ENCODE results near the gene KCNQ4. TPM values are rescaled to one million over a fixed set of nuclear protein-coding genes. Genes with fewer than 3 reads are reported as not detected.

The KCNQ4 gene
- total and polyA plus RNA-seq, 5 donors from 2014 or later: 0.10 to 0.44 (median 0.19) TPM; not detected in 1

- Histone ChIP-seq H3K4me3 (ENCODE audit: low read depth, low read length) (no peak overlapping the region), H3K27me3 (ENCODE audit: control insufficient read depth, insufficient read depth, low read length) (peaks cover 2% of the 10 kb centered on the region), H3K36me3 (ENCODE audit: control insufficient read depth, insufficient read depth, low read length) (no peaks in the 10 kb centered on the region), H3K4me1 (ENCODE audit: control insufficient read depth, insufficient read depth, low read length, poor library complexity, severe bottlenecking) (peaks cover 8% of the 10 kb centered on the region), H3K9me3 (ENCODE audit: control insufficient read depth in 2 of 2, low read length in 2 of 2) (no peaks in the 10 kb centered on the region), H3K27ac (ENCODE audit: insufficient read depth, low read length, poor library complexity, severe bottlenecking) (no peak overlapping the region)
- Mint-ChIP-seq H3K27me3 (peaks cover 35% of the 10 kb centered on the region), H3K4me3 (no peak overlapping the region), H3K36me3 (no peaks in the 10 kb centered on the region), H3K27ac (no peak overlapping the region), H3K4me1 (peaks cover 1 to 17% (median 3%) of the 10 kb centered on the region in 4 donors), H3K9me3 (peaks cover 0 to 4% (median 0%) of the 10 kb centered on the region in 7 donors)
- ATAC-seq (ENCODE audit: low read depth in 2 of 2): no peak
- no peak for DNase-seq
Observed at GRCh38 chr1:40880813-40881549, 97.4 kb downstream of the KCNQ4 start.

GRCh38 chr1:40884055-40884795, 100.6 kb downstream of the KCNQ4 start:
- no peak overlapping the region for H3K27ac ChIP-seq (ENCODE audit: insufficient read depth, low read length, poor library complexity, severe bottlenecking)
- H3K4me3 ChIP-seq (ENCODE audit: low read depth, low read length): no peak overlapping the region
- Mint-ChIP-seq H3K36me3 (no peaks in the 10 kb centered on the region), H3K27ac (no peak overlapping the region), H3K4me3 (peak overlapping the region in 2 of 4 donors; percentile 50 to 67), H3K9me3 (peaks cover 0 to 4% (median 0%) of the 10 kb centered on the region in 7 donors), H3K4me1 (peaks cover 0 to 7% (median 2%) of the 10 kb centered on the region in 4 donors), H3K27me3 (peaks cover 57% of the 10 kb centered on the region)
- H3K36me3 ChIP-seq (ENCODE audit: control insufficient read depth, insufficient read depth, low read length): no peaks in the 10 kb centered on the region
- no peaks in the 10 kb centered on the region for H3K9me3 ChIP-seq (ENCODE audit: control insufficient read depth in 2 of 2, low read length in 2 of 2)
- ATAC-seq (ENCODE audit: low read depth in 2 of 2) (no peak), DNase-seq (no peak)
- H3K27me3 ChIP-seq (ENCODE audit: control insufficient read depth, insufficient read depth, low read length): peaks cover 8% of the 10 kb centered on the region
- peaks cover 5% of the 10 kb centered on the region for H3K4me1 ChIP-seq (ENCODE audit: control insufficient read depth, insufficient read depth, low read length, poor library complexity, severe bottlenecking)

- H3K4me1 ChIP-seq (ENCODE audit: control insufficient read depth, insufficient read depth, low read length, poor library complexity, severe bottlenecking): peaks cover 5% of the 10 kb centered on the region
- no peak overlapping the region for H3K27ac ChIP-seq (ENCODE audit: insufficient read depth, low read length, poor library complexity, severe bottlenecking)
- H3K27me3 Mint-ChIP-seq: peaks cover 57% of the 10 kb centered on the region
- H3K36me3 Mint-ChIP-seq: no peaks in the 10 kb centered on the region
- H3K27ac Mint-ChIP-seq: no peak overlapping the region
- DNase-seq (no peak), ATAC-seq (ENCODE audit: low read depth in 2 of 2) (no peak)
- H3K36me3 ChIP-seq (ENCODE audit: control insufficient read depth, insufficient read depth, low read length): no peaks in the 10 kb centered on the region
- H3K4me3 Mint-ChIP-seq: no peak overlapping the region
- peaks cover 0 to 6% (median 0%) of the 10 kb centered on the region in 7 donors for H3K9me3 Mint-ChIP-seq
- no peak overlapping the region for H3K4me3 ChIP-seq (ENCODE audit: low read depth, low read length)
- no peaks in the 10 kb centered on the region for H3K9me3 ChIP-seq (ENCODE audit: control insufficient read depth in 2 of 2, low read length in 2 of 2)
- peaks cover 8% of the 10 kb centered on the region for H3K27me3 ChIP-seq (ENCODE audit: control insufficient read depth, insufficient read depth, low read length)
- H3K4me1 Mint-ChIP-seq: peaks cover 0 to 7% (median 2%) of the 10 kb centered on the region in 4 donors
Observed at GRCh38 chr1:40886318-40887011, 102.9 kb downstream of the KCNQ4 start.

GRCh38 chr1:40887012-40887378, 103.4 kb downstream of the KCNQ4 start:
- peaks cover 0 to 6% (median 0%) of the 10 kb centered on the region in 7 donors for H3K9me3 Mint-ChIP-seq
- no peak overlapping the region for H3K27ac Mint-ChIP-seq
- no peaks in the 10 kb centered on the region for H3K9me3 ChIP-seq (ENCODE audit: control insufficient read depth in 2 of 2, low read length in 2 of 2)
- H3K4me3 ChIP-seq (ENCODE audit: low read depth, low read length): no peak overlapping the region
- H3K27ac ChIP-seq (ENCODE audit: insufficient read depth, low read length, poor library complexity, severe bottlenecking): no peak overlapping the region
- no peaks in the 10 kb centered on the region for H3K36me3 Mint-ChIP-seq
- no peak overlapping the region for H3K4me3 Mint-ChIP-seq
- DNase-seq (no peak), ATAC-seq (ENCODE audit: low read depth in 2 of 2) (no peak)
- peaks cover 57% of the 10 kb centered on the region for H3K27me3 Mint-ChIP-seq
- H3K27me3 ChIP-seq (ENCODE audit: control insufficient read depth, insufficient read depth, low read length): peaks cover 8% of the 10 kb centered on the region
- H3K4me1 ChIP-seq (ENCODE audit: control insufficient read depth, insufficient read depth, low read length, poor library complexity, severe bottlenecking): peaks cover 5% of the 10 kb centered on the region
- peaks cover 0 to 7% (median 2%) of the 10 kb centered on the region in 4 donors for H3K4me1 Mint-ChIP-seq
- no peaks in the 10 kb centered on the region for H3K36me3 ChIP-seq (ENCODE audit: control insufficient read depth, insufficient read depth, low read length)

GRCh38 chr1:40887652-40888051, 104.1 kb downstream of the KCNQ4 start:
- Mint-ChIP-seq H3K9me3 (peaks cover 0 to 6% (median 0%) of the 10 kb centered on the region in 7 donors), H3K4me1 (peaks cover 0 to 7% (median 2%) of the 10 kb centered on the region in 4 donors), H3K27ac (no peak overlapping the region), H3K27me3 (peaks cover 51% of the 10 kb centered on the region), H3K4me3 (no peak overlapping the region), H3K36me3 (no peaks in the 10 kb centered on the region)
- Histone ChIP-seq H3K4me1 (ENCODE audit: control insufficient read depth, insufficient read depth, low read length, poor library complexity, severe bottlenecking) (peaks cover 5% of the 10 kb centered on the region), H3K27ac (ENCODE audit: insufficient read depth, low read length, poor library complexity, severe bottlenecking) (no peak overlapping the region), H3K9me3 (ENCODE audit: control insufficient read depth in 2 of 2, low read length in 2 of 2) (no peaks in the 10 kb centered on the region), H3K4me3 (ENCODE audit: low read depth, low read length) (no peak overlapping the region), H3K27me3 (ENCODE audit: control insufficient read depth, insufficient read depth, low read length) (peaks cover 8% of the 10 kb centered on the region), H3K36me3 (ENCODE audit: control insufficient read depth, insufficient read depth, low read length) (no peaks in the 10 kb centered on the region)
- ATAC-seq (ENCODE audit: low read depth in 2 of 2): no peak
- DNase-seq: no peak

Other genes with a start within 250 kb of the KCNQ4 start
- 3.8 TPM for gene RIMS3, start 118.1 kb upstream of the KCNQ4 start, total RNA-seq
- 1 to 10 TPM; 1.0 to 3.3 (median 1.6) TPM for gene RIMS3, start 118.1 kb upstream of the KCNQ4 start, polyA plus RNA-seq
- 61.1 TPM for gene NFYC, start 92.1 kb upstream of the KCNQ4 start, total RNA-seq
- gene NFYC, start 92.1 kb upstream of the KCNQ4 start, polyA plus RNA-seq: 10 to 100 TPM; 51.2 to 59.0 (median 56.1) TPM
- 14.8 TPM for gene CITED4, start 78.6 kb downstream of the KCNQ4 start, total RNA-seq
- 10 to 100 TPM in 3 of 4 donors, 1 to 10 TPM in 1; 7.0 to 15.8 (median 13.3) TPM for gene CITED4, start 78.6 kb downstream of the KCNQ4 start, polyA plus RNA-seq
- gene CTPS1, start 195.9 kb downstream of the KCNQ4 start, total RNA-seq: 42.5 TPM
- gene CTPS1, start 195.9 kb downstream of the KCNQ4 start, polyA plus RNA-seq: 10 to 100 TPM; 12.5 to 14.9 (median 13.2) TPM
- gene SLFNL1, start 237.9 kb downstream of the KCNQ4 start, total RNA-seq: 0.30 TPM
- gene SLFNL1, start 237.9 kb downstream of the KCNQ4 start, polyA plus RNA-seq: under 1 TPM in 3 of 4 donors, not detected in 1; 0.07 to 0.41 (median 0.38) TPM

All from CD4-positive, CD25-positive, alpha-beta regulatory T cell (primary cell).